ENCODE results near the gene UHRF2. TPM values are rescaled to one million over a fixed set of nuclear protein-coding genes. Genes with fewer than 3 reads are reported as not detected.

Gene UHRF2
- total RNA-seq, 1 donor from 2014 or later = 56.5 TPM

Other genes with a start within 250 kb of the UHRF2 start
- 49.7 TPM for gene IL33, start 197.4 kb upstream of the UHRF2 start, total RNA-seq
- not detected for gene TPD52L3, start 84.8 kb upstream of the UHRF2 start, total RNA-seq
- 117 TPM for gene GLDC, start 232.5 kb downstream of the UHRF2 start, total RNA-seq